GM15510 (cell line): ENCODE data around the gene BAAT.

ENCODE experiments used
- POLR2A ChIP-seq: IDR thresholded peaks from 3 replicates; pipeline ENCODE4 v1.6.1; 2011; ENCODE audit warnings: borderline replicate concordance; ENCODE audit not compliant: insufficient read length; ENCODE audit errors: extremely low read depth

BAAT gene

DNA sequence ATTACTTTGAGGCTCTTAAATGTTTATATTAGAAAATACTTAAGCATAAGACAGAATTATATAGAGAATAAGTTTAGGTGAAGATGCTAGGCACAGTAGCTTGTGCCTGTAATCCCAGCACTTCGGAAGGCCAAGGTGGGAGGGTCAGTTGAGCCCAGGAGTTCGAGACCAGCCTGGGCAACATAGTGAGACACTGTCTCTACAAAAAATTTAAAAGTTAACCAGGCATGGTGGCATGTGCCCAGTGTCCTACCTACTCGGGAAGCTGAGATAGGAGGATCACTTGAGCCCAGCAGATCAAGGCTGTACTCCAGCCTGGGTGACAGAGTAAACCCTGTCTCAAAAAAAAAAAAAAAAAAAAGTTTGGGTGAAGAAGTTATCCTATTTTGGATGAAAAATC lies 61.7 kb downstream of the BAAT start:
- no peak for TF ChIP-seq POLR2A

DNA sequence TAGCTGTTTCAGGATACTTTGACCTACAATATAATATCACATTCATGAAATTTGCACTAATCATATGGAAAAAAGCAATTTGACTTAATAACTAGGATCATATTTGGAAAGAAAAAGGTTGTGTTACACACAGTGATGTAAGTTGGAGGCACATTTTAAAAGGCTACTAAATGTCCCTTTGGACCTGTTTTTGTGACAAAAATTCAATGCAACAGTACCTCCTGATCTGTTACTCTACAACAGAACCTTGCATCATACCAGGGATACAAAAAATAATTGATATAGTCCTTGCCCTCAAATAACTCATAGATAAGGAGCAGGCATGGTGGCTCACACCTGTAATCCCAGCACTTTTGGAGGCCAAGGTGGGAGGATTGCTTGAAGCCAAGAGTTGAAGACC lies 67.1 kb downstream of the BAAT start:
- no peak for TF ChIP-seq POLR2A

DNA sequence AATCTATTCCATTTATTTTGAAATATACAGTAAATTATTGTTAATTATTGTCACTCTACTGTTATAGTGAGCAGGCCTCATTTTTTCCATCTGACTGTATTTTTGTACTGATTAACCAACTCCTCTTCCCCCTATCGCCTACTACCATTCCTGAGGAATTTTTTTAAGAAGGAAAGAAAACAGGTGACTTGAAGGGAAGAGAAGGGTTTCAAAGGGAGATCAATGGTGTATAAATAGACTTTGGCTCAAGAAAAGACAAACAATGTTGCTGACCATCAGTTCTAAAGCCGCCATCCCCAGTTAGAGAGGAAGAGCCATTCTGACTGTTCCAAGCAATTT lies 69.7 kb downstream of the BAAT start:
- TF ChIP-seq POLR2A = no peak

- no peak for TF ChIP-seq POLR2A
These were observed 72.1 kb downstream of the BAAT start for GRCh38 chr9:101312661-101313060.

- TF ChIP-seq POLR2A = no peak
These were observed 72.9 kb downstream of the BAAT start for GRCh38 chr9:101311758-101312420.

DNA sequence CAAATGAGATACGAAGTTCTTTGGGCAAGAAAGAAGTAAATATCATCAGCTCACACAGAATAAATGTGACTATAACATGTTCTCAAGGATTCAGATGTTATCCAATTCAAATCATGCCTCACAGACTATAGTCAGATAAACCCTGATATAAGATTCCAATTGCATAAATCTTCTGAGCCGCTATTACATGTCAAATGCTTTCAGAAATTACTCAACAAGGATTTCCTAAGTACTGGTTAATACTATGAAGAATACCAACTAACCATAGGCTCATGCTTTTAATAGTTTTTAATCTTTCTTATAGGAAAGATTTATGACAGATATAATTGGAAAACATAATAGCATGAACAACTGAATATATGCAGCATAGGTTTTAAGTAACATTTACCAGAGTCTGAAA lies 73.6 kb downstream of the BAAT start:
- no peak for TF ChIP-seq POLR2A
